Colonic mucosa (tissue), 4 donors: ENCODE results near the gene TRPM3. TPM values are rescaled to one million over a fixed set of nuclear protein-coding genes. Genes with fewer than 3 reads are reported as not detected.

ENCODE experiments used
- DNase-seq: peaks from one replicate; pipeline ENCODE4 v3.0.0-alpha.2; 2020
- H3K27ac ChIP-seq: fragments of 200-600 bp; one replicate; pipeline ENCODE4 v1.8.0; 2021
- H3K27me3 ChIP-seq: fragments of 200-600 bp; one replicate; pipeline ENCODE4 v1.8.0; 2021
- H3K36me3 ChIP-seq: fragments of 200-600 bp; one replicate; pipeline ENCODE4 v1.8.0; 2021
- H3K4me1 ChIP-seq: fragments of 200-600 bp; one replicate; pipeline ENCODE4 v1.8.0; 2021; ENCODE audit warnings: mild to moderate bottlenecking
- H3K4me3 ChIP-seq: fragments of 200-600 bp; one replicate; pipeline ENCODE4 v1.8.0; 2021
- H3K9ac ChIP-seq, 2 donors: one replicate each; pipeline ENCODE4 v1.7.0; 2013; ENCODE audit warnings: control low read depth in 2 of 2, low read depth in 2 of 2, low read length in 2 of 2
- H3K9me3 ChIP-seq: fragments of 200-600 bp; one replicate; pipeline ENCODE4 v1.8.0; 2021
- CTCF ChIP-seq: fragments of 200-600 bp; IDR thresholded peaks from one replicate; pipeline ENCODE4 v1.8.0; 2022; ENCODE audit warnings: antibody characterized with exemption, mild to moderate bottlenecking
- intact Hi-C: fragments of 100-400 bp; cut with DNase I; formaldehyde crosslinking; loops from one replicate; pipeline ENCODE4 v1.14.1; 2022
- total RNA-seq, 2 donors: library from RNA; stranded (reverse); fragmentation: NEBNext Ultra II Directional in 1 of 2; extraction: Animal tissue kit (Norgen Biotek cat#: 25700) in 1 of 2; gene quantifications; one replicate each; pipeline ENCODE4 v1.2.1, GENCODE V29; 2021
- donor health status: healthy.
- donor health status: DM: no; HTN: no; CAD: no.
- donor health status: DM: no; HTN: no; CAD: no.

TRPM3 gene
- total RNA-seq, 2 donors from 2014 or later = 0.32 to 0.35 TPM

GRCh38 chr9:71094708-71095251 lies 26.6 kb downstream of the TRPM3 start:
- Histone ChIP-seq H3K9ac (no peak overlapping the region), H3K9me3 (no peaks in the 10 kb centered on the region), H3K27ac (no peak overlapping the region), H3K4me3 (no peak overlapping the region), H3K27me3 (no peaks in the 10 kb centered on the region), H3K36me3 (no peaks in the 10 kb centered on the region), H3K4me1 (no peaks in the 10 kb centered on the region)
- intact Hi-C loops = no loop called here
- no peak for TF ChIP-seq CTCF
- DNase-seq = no peak

GRCh38 chr9:71090896-71091295 lies 30.5 kb downstream of the TRPM3 start:
- DNase-seq = no peak
- H3K27ac ChIP-seq = no peak overlapping the region

GRCh38 chr9:71079451-71079850 lies 42.0 kb downstream of the TRPM3 start:
- Histone ChIP-seq H3K27ac (no peak overlapping the region), H3K36me3 (no peaks in the 10 kb centered on the region), H3K9me3 (no peaks in the 10 kb centered on the region), H3K9ac (no peak overlapping the region), H3K4me3 (no peak overlapping the region), H3K4me1 (no peaks in the 10 kb centered on the region), H3K27me3 (no peaks in the 10 kb centered on the region)
- DNase-seq = no peak
- no peak for TF ChIP-seq CTCF
- intact Hi-C loops = no loop called here

More at GRCh38 chr9:71090896-71091295, 30.5 kb downstream of the TRPM3 start:
- TF ChIP-seq CTCF = no peak
- Histone ChIP-seq H3K27me3 (no peaks in the 10 kb centered on the region), H3K9me3 (no peaks in the 10 kb centered on the region), H3K4me3 (no peak overlapping the region), H3K4me1 (no peaks in the 10 kb centered on the region), H3K36me3 (no peaks in the 10 kb centered on the region), H3K9ac (no peak overlapping the region)
- intact Hi-C loops = no loop called here

GRCh38 chr9:71076096-71076495 lies 45.3 kb downstream of the TRPM3 start:
- Histone ChIP-seq H3K4me3 (no peak overlapping the region), H3K9ac (no peak overlapping the region), H3K27ac (no peak overlapping the region), H3K4me1 (no peaks in the 10 kb centered on the region), H3K9me3 (no peaks in the 10 kb centered on the region), H3K27me3 (no peaks in the 10 kb centered on the region), H3K36me3 (no peaks in the 10 kb centered on the region)
- DNase-seq = no peak
- TF ChIP-seq CTCF = no peak
- intact Hi-C loops = no loop called here

GRCh38 chr9:71073494-71073893 lies 47.9 kb downstream of the TRPM3 start:
- intact Hi-C loops = no loop called here
- H3K9me3 ChIP-seq = no peaks in the 10 kb centered on the region
- no peaks in the 10 kb centered on the region for H3K27me3 ChIP-seq
- H3K4me1 ChIP-seq = no peaks in the 10 kb centered on the region
- no peak for DNase-seq
- TF ChIP-seq CTCF = no peak
- H3K4me3 ChIP-seq = no peak overlapping the region
- H3K9ac ChIP-seq = no peak overlapping the region
- no peak overlapping the region for H3K27ac ChIP-seq
- no peaks in the 10 kb centered on the region for H3K36me3 ChIP-seq

DNA sequence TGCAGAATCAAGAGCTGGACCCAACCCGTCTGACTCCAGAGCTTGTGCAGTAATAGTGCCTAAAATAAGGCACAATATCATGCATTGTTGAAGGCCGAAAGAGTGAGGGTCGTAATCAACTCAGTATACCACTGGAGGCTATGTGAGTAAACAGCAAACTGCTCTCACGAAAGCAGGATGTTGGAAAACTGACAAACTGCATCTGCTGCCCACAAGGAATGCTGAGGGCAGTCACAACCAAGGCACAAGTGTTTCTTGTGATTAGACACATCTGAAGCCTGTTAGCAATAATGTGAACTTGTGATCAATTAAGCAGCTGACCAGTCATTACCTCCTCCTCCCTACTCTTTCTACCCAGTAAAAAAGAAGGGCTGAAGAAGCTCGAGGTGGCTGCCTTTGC lies 48.8 kb downstream of the TRPM3 start:
- H3K9ac ChIP-seq = no peak overlapping the region
- no peaks in the 10 kb centered on the region for H3K9me3 ChIP-seq
- H3K36me3 ChIP-seq = no peaks in the 10 kb centered on the region
- H3K27ac ChIP-seq = no peak overlapping the region
- no peaks in the 10 kb centered on the region for H3K27me3 ChIP-seq
- H3K4me3 ChIP-seq = no peak overlapping the region
- DNase-seq = no peak
- no peak for TF ChIP-seq CTCF
- intact Hi-C loops = no loop called here
- no peaks in the 10 kb centered on the region for H3K4me1 ChIP-seq
